ENCODE data around the gene EIF4G1.
A peak's percentile ranks its signal among the peaks of the same experiment; 100 is the strongest.

EIF4G1 gene

GRCh38 chr3:184366619-184367289 lies 52.3 kb downstream of the EIF4G1 start:
- DNase-seq (ENCODE audit: low spot score) = no peak

GRCh38 chr3:184368116-184368515 lies 53.7 kb downstream of the EIF4G1 start:
- DNase-seq (ENCODE audit: low spot score) = no peak

GRCh38 chr3:184368586-184369183 lies 54.3 kb downstream of the EIF4G1 start:
- peak; percentile 51 for DNase-seq (ENCODE audit: low spot score)

GRCh38 chr3:184371570-184372018 lies 57.2 kb downstream of the EIF4G1 start:
- peak; percentile 90 for DNase-seq (ENCODE audit: low spot score)

GRCh38 chr3:184372296-184372821 lies 58.0 kb downstream of the EIF4G1 start:
- DNase-seq (ENCODE audit: low spot score) = no peak

- DNase-seq (ENCODE audit: low spot score) = no peak
These were observed 58.5 kb downstream of the EIF4G1 start for GRCh38 chr3:184372911-184373310.

- no peak for DNase-seq (ENCODE audit: low spot score)
These were observed 59.0 kb downstream of the EIF4G1 start for GRCh38 chr3:184373422-184373821.

- no peak for DNase-seq (ENCODE audit: low spot score)
These were observed 61.5 kb downstream of the EIF4G1 start for GRCh38 chr3:184375747-184376461.

- no peak for DNase-seq (ENCODE audit: low spot score)
These were observed 63.0 kb downstream of the EIF4G1 start for GRCh38 chr3:184377374-184377773.

- DNase-seq (ENCODE audit: low spot score) = no peak
These were observed 63.6 kb downstream of the EIF4G1 start, which contains the start of gene THPO for GRCh38 chr3:184377882-184378445. THPO (minus strand) TSS chr3:184378207; CDS start chr3:184376259, 1,948 bp downstream.

- DNase-seq (ENCODE audit: low spot score) = no peak
These were observed 64.4 kb downstream of the EIF4G1 start for GRCh38 chr3:184378651-184379357.

GRCh38 chr3:184379358-184380184 lies 65.2 kb downstream of the EIF4G1 start, which contains the start of gene CHRD:
CHRD (plus strand) TSS chr3:184380054; CDS start chr3:184380319, 265 bp downstream.
- no peak for DNase-seq (ENCODE audit: low spot score)

GRCh38 chr3:184380185-184380626 lies 65.8 kb downstream of the EIF4G1 start:
- no peak for DNase-seq (ENCODE audit: low spot score)

GRCh38 chr3:184380627-184381260 lies 66.3 kb downstream of the EIF4G1 start:
- no peak for DNase-seq (ENCODE audit: low spot score)

- DNase-seq (ENCODE audit: low spot score) = no peak
These were observed 67.1 kb downstream of the EIF4G1 start for GRCh38 chr3:184381261-184382224.

GRCh38 chr3:184382326-184383032 lies 68.1 kb downstream of the EIF4G1 start:
- DNase-seq (ENCODE audit: low spot score) = no peak

GRCh38 chr3:184383033-184383740 lies 68.8 kb downstream of the EIF4G1 start:
- DNase-seq (ENCODE audit: low spot score) = no peak

GRCh38 chr3:184384342-184384741 lies 69.9 kb downstream of the EIF4G1 start:
- no peak for DNase-seq (ENCODE audit: low spot score)
